ENCODE results near the gene ADTRP. TPM values are rescaled to one million over a fixed set of nuclear protein-coding genes. Genes with fewer than 3 reads are reported as not detected.

The ADTRP gene
- total and polyA plus RNA-seq, 10 of the 15 experiments (the other 5 are each of a cell fraction or from before 2014, with no cell fraction given), result 0.10 to 2.6 (median 2.1) TPM

DNA sequence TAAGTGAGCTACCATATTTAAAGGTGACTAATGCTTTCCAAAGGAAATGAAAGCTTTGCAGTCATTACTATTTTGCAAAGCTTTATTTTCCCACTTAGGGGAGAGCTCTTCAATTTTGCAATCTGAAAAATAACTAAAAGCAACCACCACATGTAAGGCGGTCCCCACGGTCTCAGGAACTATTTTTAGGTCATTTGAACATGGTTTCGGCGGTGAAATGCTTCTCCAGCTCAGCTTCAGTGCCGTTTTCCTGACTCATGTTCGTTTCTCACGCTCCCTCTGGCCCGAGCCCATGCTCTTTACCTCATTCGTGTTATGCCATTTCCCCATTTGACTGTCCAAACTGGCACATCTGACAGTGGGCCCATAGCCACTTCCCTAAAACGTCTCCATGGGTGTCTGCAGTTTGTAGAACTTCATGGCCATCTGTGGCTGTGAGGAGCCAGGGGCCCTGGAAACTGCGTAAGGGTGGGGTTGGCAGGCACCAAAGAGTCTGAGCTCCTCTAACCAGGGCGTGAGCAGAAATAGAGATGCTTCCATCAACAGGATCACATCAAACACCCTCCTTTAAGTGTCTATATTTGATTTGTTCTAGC is 46.5 kb downstream of the ADTRP start (continued):
- TF ChIP-seq, protein P1, sequence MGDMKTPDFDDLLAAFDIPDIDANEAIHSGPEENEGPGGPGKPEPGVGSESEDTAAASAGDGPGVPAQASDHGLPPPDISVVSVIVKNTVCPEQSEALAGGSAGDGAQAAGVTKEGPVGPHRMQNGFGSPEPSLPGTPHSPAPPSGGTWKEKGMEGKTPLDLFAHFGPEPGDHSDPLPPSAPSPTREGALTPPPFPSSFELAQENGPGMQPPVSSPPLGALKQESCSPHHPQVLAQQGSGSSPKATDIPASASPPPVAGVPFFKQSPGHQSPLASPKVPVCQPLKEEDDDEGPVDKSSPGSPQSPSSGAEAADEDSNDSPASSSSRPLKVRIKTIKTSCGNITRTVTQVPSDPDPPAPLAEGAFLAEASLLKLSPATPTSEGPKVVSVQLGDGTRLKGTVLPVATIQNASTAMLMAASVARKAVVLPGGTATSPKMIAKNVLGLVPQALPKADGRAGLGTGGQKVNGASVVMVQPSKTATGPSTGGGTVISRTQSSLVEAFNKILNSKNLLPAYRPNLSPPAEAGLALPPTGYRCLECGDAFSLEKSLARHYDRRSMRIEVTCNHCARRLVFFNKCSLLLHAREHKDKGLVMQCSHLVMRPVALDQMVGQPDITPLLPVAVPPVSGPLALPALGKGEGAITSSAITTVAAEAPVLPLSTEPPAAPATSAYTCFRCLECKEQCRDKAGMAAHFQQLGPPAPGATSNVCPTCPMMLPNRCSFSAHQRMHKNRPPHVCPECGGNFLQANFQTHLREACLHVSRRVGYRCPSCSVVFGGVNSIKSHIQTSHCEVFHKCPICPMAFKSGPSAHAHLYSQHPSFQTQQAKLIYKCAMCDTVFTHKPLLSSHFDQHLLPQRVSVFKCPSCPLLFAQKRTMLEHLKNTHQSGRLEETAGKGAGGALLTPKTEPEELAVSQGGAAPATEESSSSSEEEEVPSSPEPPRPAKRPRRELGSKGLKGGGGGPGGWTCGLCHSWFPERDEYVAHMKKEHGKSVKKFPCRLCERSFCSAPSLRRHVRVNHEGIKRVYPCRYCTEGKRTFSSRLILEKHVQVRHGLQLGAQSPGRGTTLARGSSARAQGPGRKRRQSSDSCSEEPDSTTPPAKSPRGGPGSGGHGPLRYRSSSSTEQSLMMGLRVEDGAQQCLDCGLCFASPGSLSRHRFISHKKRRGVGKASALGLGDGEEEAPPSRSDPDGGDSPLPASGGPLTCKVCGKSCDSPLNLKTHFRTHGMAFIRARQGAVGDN (IDR thresholded peaks at IDR 0.05), result peak; percentile 96
- TF ChIP-seq RAD51 (IDR thresholded peaks at IDR 0.05), result no peak
- peak; percentile 80; the same call in 1 of the 2 replicates for TF ChIP-seq PML (IDR thresholded peaks at IDR 0.05; ENCODE audit: low read length)
- no peak for TF ChIP-seq CBX3 (IDR thresholded peaks at IDR 0.05; ENCODE audit: borderline replicate concordance, low read depth)
- TF ChIP-seq SMC3 (IDR thresholded peaks at IDR 0.05; ENCODE audit: borderline replicate concordance, low read length), result peak; percentile 35; the same call in 1 of the 2 replicates
- TF ChIP-seq JUNB (IDR thresholded peaks at IDR 0.05), result peak; percentile 96
- TF ChIP-seq MEF2B (IDR thresholded peaks at IDR 0.05; ENCODE audit: partially characterized antibody, poor library complexity, severe bottlenecking), result peak; percentile 96
- TF ChIP-seq, protein P2, sequence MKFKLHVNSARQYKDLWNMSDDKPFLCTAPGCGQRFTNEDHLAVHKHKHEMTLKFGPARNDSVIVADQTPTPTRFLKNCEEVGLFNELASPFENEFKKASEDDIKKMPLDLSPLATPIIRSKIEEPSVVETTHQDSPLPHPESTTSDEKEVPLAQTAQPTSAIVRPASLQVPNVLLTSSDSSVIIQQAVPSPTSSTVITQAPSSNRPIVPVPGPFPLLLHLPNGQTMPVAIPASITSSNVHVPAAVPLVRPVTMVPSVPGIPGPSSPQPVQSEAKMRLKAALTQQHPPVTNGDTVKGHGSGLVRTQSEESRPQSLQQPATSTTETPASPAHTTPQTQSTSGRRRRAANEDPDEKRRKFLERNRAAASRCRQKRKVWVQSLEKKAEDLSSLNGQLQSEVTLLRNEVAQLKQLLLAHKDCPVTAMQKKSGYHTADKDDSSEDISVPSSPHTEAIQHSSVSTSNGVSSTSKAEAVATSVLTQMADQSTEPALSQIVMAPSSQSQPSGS (IDR thresholded peaks at IDR 0.05; ENCODE audit: low read length), result peak; percentile 99
- peak; percentile 49; the same call in 1 of the 2 replicates for TF ChIP-seq YY1 (IDR thresholded peaks at IDR 0.05; ENCODE audit: low read depth, low read length)
- 0 out of 2 replicates have a peak, but pooled peaks have one; percentile 57 for TF ChIP-seq MYB (IDR thresholded peaks at IDR 0.05; ENCODE audit: borderline replicate concordance, low read depth, low read length)
- TF ChIP-seq, protein P3, sequence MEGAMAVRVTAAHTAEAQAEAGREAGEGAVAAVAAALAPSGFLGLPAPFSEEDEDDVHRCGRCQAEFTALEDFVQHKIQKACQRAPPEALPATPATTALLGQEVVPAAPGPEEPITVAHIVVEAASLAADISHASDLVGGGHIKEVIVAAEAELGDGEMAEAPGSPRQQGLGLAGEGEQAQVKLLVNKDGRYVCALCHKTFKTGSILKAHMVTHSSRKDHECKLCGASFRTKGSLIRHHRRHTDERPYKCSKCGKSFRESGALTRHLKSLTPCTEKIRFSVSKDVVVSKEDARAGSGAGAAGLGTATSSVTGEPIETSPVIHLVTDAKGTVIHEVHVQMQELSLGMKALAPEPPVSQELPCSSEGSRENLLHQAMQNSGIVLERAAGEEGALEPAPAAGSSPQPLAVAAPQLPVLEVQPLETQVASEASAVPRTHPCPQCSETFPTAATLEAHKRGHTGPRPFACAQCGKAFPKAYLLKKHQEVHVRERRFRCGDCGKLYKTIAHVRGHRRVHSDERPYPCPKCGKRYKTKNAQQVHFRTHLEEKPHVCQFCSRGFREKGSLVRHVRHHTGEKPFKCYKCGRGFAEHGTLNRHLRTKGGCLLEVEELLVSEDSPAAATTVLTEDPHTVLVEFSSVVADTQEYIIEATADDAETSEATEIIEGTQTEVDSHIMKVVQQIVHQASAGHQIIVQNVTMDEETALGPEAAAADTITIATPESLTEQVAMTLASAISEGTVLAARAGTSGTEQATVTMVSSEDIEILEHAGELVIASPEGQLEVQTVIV (IDR thresholded peaks at IDR 0.05; ENCODE audit: borderline replicate concordance, partially characterized antibody), result no peak
- TF ChIP-seq CHD4 (IDR thresholded peaks at IDR 0.05), result no peak
- peak; percentile 94; the same call in 1 of the 2 replicates for TF ChIP-seq PAX5 (IDR thresholded peaks at IDR 0.05; ENCODE audit: borderline replicate concordance, low read depth, low read length)
- TF ChIP-seq, protein P4, sequence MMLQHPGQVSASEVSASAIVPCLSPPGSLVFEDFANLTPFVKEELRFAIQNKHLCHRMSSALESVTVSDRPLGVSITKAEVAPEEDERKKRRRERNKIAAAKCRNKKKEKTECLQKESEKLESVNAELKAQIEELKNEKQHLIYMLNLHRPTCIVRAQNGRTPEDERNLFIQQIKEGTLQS (IDR thresholded peaks at IDR 0.05; ENCODE audit: borderline replicate concordance, extremely low read depth, low read depth, low read length), result no peak
- peak; percentile 88 for TF ChIP-seq ATF7 (IDR thresholded peaks at IDR 0.05; ENCODE audit: low read depth)
- TF ChIP-seq RAD21 (IDR thresholded peaks at IDR 0.05; ENCODE audit: insufficient read depth, low read depth, low read length), result peak; percentile 47
- TF ChIP-seq, protein P5, sequence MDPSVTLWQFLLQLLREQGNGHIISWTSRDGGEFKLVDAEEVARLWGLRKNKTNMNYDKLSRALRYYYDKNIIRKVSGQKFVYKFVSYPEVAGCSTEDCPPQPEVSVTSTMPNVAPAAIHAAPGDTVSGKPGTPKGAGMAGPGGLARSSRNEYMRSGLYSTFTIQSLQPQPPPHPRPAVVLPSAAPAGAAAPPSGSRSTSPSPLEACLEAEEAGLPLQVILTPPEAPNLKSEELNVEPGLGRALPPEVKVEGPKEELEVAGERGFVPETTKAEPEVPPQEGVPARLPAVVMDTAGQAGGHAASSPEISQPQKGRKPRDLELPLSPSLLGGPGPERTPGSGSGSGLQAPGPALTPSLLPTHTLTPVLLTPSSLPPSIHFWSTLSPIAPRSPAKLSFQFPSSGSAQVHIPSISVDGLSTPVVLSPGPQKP (IDR thresholded peaks at IDR 0.05; ENCODE audit: low read depth, low read length), result no peak
- peak; percentile 55 for TF ChIP-seq SMAD1 (IDR thresholded peaks at IDR 0.05; ENCODE audit: low read depth, partially characterized antibody)
- TF ChIP-seq RFX5 (IDR thresholded peaks at IDR 0.05; ENCODE audit: low read depth, low read length), result no peak
- 0 out of 2 replicates have a peak, but pooled peaks have one; percentile 20 for TF ChIP-seq TAF1 (IDR thresholded peaks at IDR 0.05; ENCODE audit: borderline replicate concordance, low read depth, low read length)
